Gastrocnemius medialis (tissue), 4 donors: ENCODE data around the gene HSP90B1.

ENCODE experiments used
- POLR2A ChIP-seq, 2 donors: fragments of 450-650 bp; IDR thresholded peaks; one replicate each; pipeline ENCODE4 v1.6.1; 2017; ENCODE audit warnings: antibody characterized with exemption in 2 of 2, mild to moderate bottlenecking in 2 of 2, moderate library complexity in 2 of 2
- TF ChIP-seq, protein P1 (sequence below), 5 experiments: fragments of 450-650 bp in 3 of 5; fragments of 200-600 bp in 2 of 5; sonication (generic) in 2 of 5; IDR thresholded peaks in 4 of 5; conservative IDR thresholded peaks in 1 of 5; 1 replicate in 4 of 5; 2 replicates in 1 of 5; pipeline ENCODE4 v1.5.1; 2016 to 2019; ENCODE audit warnings: antibody characterized with exemption in 5 of 5, mild to moderate bottlenecking in 3 of 5, moderate library complexity in 3 of 5

DNA sequence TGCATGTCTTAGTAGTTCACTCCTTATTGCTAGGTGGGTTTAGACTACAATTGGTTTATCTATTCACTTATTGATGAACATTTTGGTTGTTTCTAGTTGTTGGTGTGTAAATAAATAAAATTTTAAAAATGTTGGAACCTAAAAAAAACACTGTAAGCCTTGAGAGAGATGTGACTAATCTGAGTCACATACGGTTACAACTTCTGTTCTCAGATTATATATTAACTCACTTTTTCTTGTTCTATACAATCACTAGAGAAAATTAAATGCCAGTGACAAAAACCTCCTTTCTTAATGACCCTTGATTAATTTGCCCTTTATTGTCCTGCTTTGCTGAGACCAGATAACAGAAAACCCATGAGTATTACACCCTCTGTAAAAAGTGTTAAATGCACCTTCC lies 28.4 kb downstream of the HSP90B1 start:
- TF ChIP-seq, protein P1, sequence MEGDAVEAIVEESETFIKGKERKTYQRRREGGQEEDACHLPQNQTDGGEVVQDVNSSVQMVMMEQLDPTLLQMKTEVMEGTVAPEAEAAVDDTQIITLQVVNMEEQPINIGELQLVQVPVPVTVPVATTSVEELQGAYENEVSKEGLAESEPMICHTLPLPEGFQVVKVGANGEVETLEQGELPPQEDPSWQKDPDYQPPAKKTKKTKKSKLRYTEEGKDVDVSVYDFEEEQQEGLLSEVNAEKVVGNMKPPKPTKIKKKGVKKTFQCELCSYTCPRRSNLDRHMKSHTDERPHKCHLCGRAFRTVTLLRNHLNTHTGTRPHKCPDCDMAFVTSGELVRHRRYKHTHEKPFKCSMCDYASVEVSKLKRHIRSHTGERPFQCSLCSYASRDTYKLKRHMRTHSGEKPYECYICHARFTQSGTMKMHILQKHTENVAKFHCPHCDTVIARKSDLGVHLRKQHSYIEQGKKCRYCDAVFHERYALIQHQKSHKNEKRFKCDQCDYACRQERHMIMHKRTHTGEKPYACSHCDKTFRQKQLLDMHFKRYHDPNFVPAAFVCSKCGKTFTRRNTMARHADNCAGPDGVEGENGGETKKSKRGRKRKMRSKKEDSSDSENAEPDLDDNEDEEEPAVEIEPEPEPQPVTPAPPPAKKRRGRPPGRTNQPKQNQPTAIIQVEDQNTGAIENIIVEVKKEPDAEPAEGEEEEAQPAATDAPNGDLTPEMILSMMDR (IDR thresholded peaks at IDR 0.05 in 4 of 5, conservative IDR thresholded peaks at IDR 0.05 in 1 of 5) = no peak
- TF ChIP-seq POLR2A (IDR thresholded peaks at IDR 0.05) = no peak
